Left renal pelvis (tissue), 4 donors: ENCODE results near the gene IGHMBP2. TPM values are rescaled to one million over a fixed set of nuclear protein-coding genes. Genes with fewer than 3 reads are reported as not detected.
A peak's percentile ranks its signal among the peaks of the same experiment; 100 is the strongest.

Experiments used
- DNase-seq, 4 donors: peaks; one replicate each; pipeline ENCODE4 v3.0.0-alpha.2; 2013; ENCODE audit warnings: low read depth in 4 of 4, low spot score in 3 of 4
- polyA plus RNA-seq, 4 donors: library from polyadenylated mRNA; unstranded; fragments of 120-200 nt; gene quantifications; one replicate each; pipeline ENCODE4 v1.2.1, GENCODE V29; 2013; ENCODE audit not compliant: insufficient read length in 4 of 4

Gene IGHMBP2
- polyA plus RNA-seq, 4 donors, result 13.1 to 22.2 (median 15.9) TPM

DNA sequence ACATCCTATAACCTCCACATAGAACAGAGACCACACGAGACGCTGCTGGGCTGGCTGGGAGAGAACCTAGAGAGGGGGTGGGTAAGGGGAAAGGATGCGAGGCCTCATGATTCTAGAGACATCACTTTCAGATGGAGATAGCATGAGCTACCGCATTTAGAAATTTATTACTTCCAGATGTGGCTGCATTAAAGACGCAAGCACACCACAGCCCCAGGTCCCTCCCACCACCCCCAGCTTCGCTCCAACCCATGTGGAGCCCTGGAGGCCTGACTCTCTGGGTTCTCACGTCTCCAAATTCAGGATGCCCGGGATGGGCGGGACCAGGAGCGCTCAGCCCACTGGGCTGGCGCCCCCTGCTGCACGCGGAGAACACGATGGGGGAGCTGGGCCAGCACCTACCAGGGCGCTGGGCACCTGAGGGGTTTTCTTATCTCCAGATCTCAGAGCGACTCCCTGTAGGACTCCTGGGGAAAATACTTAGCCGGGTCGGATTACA is 13.7 kb upstream of the IGHMBP2 start:
- peak in 1 of 4 donors; percentile 39 for DNase-seq

- peak in 2 of 4 donors; percentile 43 to 46 for DNase-seq
These were observed 13.0 kb upstream of the IGHMBP2 start for GRCh38 chr11:68890490-68891231.

DNA sequence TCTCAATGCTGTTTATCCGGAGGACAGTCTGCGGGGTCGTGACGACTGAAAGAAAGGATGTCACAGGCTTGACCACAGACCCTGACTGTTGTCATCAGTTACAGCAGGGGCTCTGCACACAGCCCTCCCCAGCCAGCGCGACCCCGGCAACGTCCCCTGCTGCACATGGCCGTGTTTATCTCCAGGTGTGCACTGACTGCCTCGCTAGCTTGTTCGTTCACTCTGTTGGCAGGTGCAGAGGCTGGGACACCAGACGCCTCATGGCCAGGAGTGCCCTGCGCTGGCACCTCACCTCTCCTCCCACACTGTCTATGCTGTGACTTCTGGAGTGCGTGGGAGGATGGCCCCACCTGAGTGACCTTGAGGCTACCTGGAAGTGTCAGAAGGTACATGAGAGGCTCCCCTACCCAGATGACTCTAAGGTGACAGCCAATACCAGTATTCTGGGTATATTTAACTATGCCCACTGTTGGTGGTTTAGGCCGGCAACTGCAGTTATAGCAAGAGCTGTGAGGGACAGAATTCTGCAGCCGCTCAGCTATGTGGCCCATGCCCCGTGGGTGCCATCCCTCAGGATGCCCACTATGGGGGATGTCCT is 12.2 kb upstream of the IGHMBP2 start:
- no peak for DNase-seq

- no peak for DNase-seq
These were observed 11.1 kb upstream of the IGHMBP2 start for GRCh38 chr11:68892576-68892975.

GRCh38 chr11:68893282-68893681 is 10.4 kb upstream of the IGHMBP2 start:
- DNase-seq, result no peak

GRCh38 chr11:68896171-68896959 is 7.3 kb upstream of the IGHMBP2 start:
- no peak for DNase-seq

- DNase-seq, result no peak
These were observed 6.2 kb upstream of the IGHMBP2 start for GRCh38 chr11:68897441-68897840.

DNA sequence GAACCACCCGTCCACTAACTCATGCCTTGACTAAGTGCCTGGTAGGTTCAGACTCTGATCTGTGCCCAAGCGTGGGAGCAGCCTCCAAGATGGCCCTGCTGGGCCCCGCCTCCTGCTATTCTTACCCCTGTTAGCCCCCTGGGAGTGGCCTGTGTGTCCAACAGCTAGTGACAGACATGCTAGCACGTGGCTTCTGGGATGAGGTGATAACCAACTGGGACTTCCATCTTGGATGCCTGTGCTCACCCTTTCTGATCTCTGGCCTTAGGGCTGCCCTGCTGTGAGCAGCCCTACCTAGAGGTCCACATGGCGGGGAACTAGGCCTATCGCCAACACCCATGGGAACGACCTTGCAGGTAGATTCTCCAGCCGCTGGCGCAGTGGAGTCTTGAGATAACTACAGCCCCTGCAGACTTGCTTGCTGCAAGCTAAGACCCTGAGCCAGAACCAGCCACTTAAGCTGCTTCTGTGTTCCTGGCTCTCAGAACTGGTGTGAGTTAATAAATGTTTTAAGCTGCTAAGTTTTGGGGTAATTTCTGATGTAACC is 2.8 kb upstream of the IGHMBP2 start:
- no peak for DNase-seq

- no peak for DNase-seq
These were observed 657 bp downstream of the IGHMBP2 start for GRCh38 chr11:68904248-68904847.

DNA sequence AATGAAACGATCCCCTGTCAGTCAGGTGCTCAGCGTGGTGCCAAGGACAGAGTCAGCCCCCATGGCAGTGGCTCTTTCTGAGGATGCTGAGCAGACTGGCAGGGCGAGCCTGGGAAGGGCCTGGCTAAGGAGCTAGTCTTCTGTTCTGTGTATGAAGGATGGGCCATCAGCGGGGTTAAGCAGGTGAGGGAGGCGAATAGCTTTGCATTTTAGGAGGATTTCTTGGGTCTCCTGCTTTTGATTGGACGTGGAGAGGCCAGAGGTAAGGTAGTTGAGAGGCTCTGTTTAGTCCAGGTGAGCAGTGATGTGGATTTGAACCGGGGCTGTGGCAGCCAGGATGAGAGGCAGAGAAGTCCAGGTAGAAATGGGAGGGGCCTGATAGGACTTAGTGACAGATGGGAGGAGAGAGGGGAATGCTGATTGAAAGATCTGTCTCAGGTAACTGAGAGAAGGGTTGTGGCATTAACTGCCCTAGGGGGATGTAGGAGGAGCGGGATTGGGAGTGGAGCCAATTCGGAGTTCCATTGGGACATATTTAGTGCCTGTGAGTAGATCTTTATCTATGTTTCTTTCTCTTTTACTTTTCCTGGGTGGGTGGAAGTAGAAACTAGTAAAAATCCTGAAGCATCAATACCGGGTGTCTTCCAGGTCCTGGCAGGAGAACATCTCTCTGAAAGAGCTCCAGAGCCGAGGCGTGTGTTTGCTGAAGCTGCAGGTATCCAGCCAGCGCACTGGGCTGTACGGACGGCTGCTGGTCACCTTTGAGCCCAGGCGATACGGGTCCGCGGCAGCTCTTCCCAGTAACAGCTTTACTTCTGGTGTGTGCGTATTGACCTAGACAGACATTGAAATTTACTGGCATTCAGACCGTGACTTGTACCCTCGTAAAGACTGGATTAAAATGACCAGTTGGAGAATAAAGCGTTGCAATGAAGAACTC is 2.0 kb downstream of the IGHMBP2 start:
- DNase-seq, result no peak

DNA sequence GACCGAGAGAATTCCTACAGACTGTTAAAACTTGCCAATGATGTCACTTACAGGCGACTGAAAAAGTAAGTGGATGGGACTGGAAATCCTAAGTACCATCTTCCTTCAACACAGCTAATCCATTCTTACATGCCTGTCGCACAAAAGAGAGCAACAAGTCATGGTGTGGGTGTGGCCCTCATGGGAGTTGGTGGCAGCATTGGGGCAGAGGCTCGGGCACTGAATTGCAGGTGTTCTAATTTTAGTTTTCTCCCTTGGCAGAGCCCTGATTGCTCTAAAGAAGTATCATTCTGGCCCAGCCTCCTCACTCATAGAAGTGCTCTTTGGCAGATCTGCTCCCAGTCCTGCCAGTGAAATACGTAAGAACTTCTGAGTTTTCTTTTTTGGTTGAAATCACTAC is 4.6 kb downstream of the IGHMBP2 start:
- no peak for DNase-seq

- DNase-seq, result no peak
These were observed 7.3 kb downstream of the IGHMBP2 start for GRCh38 chr11:68910965-68911364.

DNA sequence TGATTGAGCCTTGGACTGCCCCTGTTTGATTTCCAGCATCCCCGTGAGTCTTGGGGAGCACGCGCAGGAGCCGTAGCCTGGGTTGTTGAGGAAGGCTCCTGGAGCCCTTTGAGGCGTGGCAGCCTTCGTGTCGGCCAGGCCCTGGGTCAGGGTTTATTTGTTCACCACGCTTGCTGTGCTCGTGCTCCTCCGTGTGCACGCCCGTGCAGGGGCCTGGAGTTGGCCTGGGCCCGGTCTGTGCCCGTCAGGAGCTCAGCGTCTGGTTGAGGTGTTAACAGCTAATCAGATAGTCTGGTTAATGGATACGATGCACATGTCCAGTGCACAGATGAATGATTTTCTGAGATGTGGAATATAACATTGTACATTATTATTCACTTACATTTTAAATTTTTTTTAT is 8.0 kb downstream of the IGHMBP2 start:
- no peak for DNase-seq

DNA sequence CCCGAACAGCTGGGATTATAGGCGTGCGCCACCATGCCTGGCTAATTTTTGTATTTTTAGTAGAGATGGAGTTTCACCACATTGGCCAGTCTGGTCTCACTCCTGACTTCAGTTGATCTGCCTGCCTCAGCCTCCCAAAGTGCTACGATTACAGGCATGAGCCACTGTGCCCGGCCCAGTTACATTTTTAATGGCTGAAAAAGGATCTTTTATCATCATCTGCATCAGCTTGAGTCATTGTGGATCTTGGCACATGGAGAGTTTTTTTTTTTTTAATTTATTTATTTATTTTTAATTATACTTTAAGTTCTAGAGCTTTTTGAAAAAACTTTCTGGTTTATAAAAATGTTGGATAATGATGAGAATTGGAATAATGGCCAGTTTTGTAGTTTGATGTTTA is 8.6 kb downstream of the IGHMBP2 start:
- no peak for DNase-seq

DNA sequence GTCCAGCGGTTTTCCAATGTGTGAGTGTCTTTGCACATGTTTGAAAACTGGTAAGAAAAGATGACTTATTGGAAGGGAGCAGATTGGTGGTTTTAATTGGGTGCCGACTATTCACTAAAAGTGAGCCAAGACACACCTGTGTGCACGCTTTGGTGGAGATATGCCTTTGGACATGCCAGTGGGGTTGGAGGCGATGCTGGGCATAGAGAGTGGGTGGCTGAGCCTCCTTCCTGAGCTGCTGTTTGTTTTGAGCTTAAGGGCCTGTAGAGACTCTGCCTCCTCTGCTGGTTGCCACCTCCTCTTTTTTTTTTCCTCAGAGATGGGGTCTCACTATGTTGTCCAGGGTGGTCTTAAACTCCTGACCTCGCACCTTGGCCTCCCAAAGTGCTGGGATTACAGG is 9.5 kb downstream of the IGHMBP2 start:
- no peak for DNase-seq

DNA sequence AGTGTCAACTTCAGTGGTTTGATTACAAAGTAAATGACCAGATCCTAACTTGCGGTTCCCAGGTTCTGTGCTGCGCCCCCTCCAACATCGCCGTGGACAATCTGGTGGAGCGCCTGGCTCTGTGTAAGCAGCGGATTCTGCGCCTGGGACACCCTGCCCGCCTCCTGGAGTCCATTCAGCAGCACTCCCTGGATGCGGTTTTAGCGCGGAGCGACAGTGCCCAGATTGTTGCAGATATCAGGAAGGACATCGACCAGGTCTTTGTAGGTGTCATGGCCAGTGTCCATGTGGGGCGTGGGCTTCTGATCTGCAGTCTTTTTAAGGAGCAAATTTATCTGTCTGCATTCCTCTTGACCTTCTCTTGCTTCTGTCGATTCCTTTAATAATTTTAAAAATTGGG is 11.1 kb downstream of the IGHMBP2 start:
- DNase-seq, result no peak

- no peak for DNase-seq
These were observed 12.7 kb downstream of the IGHMBP2 start for GRCh38 chr11:68916439-68916838.

DNA sequence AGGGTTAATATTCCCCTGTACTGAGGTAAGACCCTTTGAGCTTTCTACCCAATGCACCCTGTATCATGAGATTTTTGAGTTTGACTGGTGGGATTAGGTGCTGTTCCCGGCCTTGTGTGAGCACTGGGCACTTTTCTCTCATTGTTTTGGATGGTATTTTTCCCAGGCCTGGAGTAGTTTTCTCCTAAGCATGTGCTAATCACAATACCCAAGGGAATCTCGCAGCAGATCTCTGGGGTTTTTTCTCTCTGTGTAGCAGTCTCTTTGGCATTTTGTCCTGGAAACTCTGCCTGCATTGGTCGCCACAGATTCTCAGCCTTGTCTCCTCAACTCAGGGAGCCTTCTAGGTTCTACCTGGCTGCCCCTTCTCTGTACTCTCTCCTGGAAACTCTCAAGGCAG is 19.9 kb downstream of the IGHMBP2 start:
- DNase-seq, result no peak

DNA sequence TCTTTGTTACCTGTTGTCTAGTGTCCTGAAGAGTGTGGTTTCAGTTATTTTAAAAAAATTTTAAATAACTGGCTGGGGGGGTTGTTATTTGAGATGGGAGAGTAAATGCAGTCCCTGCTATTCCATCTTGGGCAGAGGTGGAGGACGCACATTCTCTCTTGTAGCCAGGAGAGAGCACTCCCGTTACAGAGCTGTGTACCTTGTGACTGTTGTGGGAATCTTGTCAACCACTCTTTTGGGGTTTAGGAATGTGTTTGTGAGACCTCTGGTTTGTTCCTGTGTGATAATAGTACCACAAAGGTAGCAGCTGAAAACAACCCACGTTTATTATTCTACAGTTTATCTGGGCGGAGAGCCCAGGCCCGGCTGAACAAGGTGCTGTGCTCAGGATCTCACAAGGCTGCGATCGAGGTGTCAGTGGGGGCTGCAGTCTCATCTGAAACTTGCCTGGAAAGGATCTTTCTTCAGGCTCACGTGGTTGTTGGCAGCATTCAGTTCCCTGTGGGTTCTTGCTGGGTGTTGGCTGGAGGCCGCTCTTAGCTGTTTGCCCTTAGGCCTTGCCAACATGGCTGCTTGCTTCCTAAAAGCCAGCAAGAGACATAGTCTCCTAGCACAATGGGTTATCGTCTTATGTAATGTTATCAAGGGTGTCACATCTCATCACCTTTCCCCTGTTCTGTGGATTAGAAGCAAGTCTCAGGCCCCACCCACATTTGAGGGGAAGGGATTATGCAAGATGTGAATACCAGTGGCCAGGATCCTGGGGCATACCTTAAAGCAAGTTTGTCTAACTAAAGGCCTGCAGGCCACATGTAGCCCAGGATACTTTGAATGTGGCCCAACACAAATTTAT is 20.6 kb downstream of the IGHMBP2 start:
- no peak for DNase-seq
